NOMO-1 treated with dmso at 0.1 percent for 144 hours (cell line): Measurements from ENCODE around the gene NECTIN4.
"Not testable (repeated sequence)": the region's sequence is repeated elsewhere in the genome, so short reads cannot be mapped to it uniquely, and the experiment has no call there.

Experiments
- DNase-seq: peaks from one replicate; lab custom pipeline; 2025; ENCODE audit not compliant: unreplicated experiment; lab: John Stamatoyannopoulos, UW

The NECTIN4 gene

DNA sequence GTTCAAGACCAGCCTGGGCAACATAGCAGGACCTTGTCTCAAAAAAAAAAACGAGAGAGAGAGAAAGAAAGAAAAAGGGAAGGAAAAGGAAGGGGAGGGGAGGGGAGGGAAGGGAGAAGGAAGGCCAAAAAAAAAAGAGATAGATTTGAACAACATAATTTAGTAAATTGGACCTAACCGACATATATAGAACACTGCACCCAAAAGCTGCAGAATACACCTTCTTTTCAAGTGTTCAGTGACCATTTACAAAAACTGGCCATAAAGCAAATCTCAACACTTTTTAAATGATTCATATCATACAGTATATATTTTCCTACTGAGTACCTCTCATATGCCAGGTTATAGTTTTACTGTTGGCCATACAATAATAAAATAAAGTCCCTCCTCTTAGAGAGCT is 57.5 kb downstream of the NECTIN4 start:
- no peak for DNase-seq

GRCh38 chr1:161029466-161029865 is 59.9 kb downstream of the NECTIN4 start:
- not testable (repeated sequence) for DNase-seq

DNA sequence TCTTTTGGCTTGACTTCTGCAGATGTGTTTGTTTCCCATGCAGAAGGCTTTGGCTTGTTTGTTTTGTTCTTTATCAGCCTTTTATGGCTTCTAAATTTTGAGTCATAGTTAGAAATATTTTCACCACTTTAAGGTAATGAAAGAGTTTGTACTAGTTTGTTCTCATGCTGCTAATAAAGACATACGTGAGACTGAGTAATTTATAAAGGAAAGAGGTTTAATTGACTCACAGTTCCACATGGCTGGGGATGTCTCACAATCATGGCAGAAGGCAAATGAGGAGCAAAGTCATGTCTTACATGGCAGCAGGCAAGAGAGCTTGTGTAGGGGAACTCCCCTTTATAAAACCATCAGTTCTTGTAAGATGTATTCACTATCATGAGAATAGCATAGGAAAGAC is 62.4 kb downstream of the NECTIN4 start:
- DNase-seq, result not testable (repeated sequence)

GRCh38 chr1:161022432-161022831 is 66.9 kb downstream of the NECTIN4 start:
- not testable (repeated sequence) for DNase-seq

DNA sequence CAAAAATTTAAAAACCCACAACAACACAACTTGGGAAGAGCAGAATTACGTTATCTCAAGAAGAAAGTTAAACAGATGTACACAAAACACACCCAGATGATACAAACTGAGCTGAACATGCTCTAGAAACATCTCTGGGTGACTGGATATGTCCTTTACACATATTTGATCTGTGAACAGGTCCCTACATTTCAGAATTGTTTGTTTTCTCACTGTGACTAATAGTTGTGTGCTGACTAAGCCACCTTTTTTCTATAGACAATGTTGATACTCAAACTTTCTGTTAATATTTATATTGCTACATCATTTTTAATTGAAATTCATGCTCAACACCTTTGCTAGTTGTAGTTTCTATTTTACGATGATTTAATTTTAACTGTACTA is 67.4 kb downstream of the NECTIN4 start:
- DNase-seq, result no peak

- peak; percentile 85 for DNase-seq
Observed at GRCh38 chr1:161021165-161021969, 68.0 kb downstream of the NECTIN4 start.
